Nephron progenitor cell (in vitro differentiated cells): ENCODE data around the gene SUMO2.
A peak's percentile ranks its signal among the peaks of the same experiment; 100 is the strongest.
"Not testable (repeated sequence)": the region's sequence is repeated elsewhere in the genome, so short reads cannot be mapped to it uniquely, and the experiment has no call there.

Source experiments
- DNase-seq: peaks from one replicate; pipeline ENCODE4 v3.0.0; 2021
- H3K27ac Mint-ChIP-seq: 2 replicates; pipeline ENCODE4 v1.8.0; 2021; ENCODE audit warnings: mild to moderate bottlenecking, moderate library complexity, mixed read lengths
- H3K27me3 Mint-ChIP-seq: 2 replicates; pipeline ENCODE4 v1.8.0; 2021; ENCODE audit warnings: mild to moderate bottlenecking, low read depth, mixed read lengths; ENCODE audit not compliant: poor library complexity
- H3K36me3 Mint-ChIP-seq: 2 replicates; pipeline ENCODE4 v1.8.0; 2021; ENCODE audit warnings: low read depth, mixed read lengths
- H3K4me1 Mint-ChIP-seq: 2 replicates; pipeline ENCODE4 v1.8.0; 2021; ENCODE audit warnings: mixed read lengths
- H3K4me3 Mint-ChIP-seq: 2 replicates; pipeline ENCODE4 v1.8.0; 2021; ENCODE audit warnings: mild to moderate bottlenecking, moderate library complexity, mixed read lengths
- H3K9me3 Mint-ChIP-seq: 2 replicates; pipeline ENCODE4 v1.8.0; 2021; ENCODE audit warnings: mild to moderate bottlenecking, moderate library complexity, mixed read lengths
- TF ChIP-seq, protein P1 (sequence below): fragments of 200-600 bp; sonication (generic); IDR thresholded peaks from 2 replicates; pipeline ENCODE4 v1.5.0; 2021; ENCODE audit warnings: antibody characterized with exemption

Gene SUMO2

DNA sequence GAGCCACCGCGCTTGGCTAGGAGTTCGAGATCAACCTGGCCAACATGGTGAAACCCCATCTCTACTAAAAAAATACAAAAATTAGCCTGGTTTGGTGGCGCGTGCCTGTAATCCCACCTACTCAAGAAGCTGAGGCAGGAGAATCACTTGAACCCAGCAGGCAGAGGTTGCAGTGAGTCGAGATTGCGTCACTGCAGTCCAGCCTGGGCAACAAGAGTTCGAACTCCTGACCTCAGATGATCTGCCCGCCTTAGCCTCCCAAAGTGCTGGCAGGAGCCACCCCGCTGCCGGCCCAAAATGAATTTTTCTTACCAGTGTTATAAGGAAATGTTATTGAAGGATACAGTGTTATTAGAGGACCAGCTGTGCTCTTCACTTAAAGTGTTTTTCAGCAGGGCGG is 25.0 kb upstream of the SUMO2 start:
- H3K4me3 Mint-ChIP-seq, result peak overlapping the region; percentile 58
- H3K4me1 Mint-ChIP-seq, result peaks cover 13% of the 10 kb centered on the region
- no peaks in the 10 kb centered on the region for H3K9me3 Mint-ChIP-seq
- H3K36me3 Mint-ChIP-seq, result peaks cover 32% of the 10 kb centered on the region
- no peaks in the 10 kb centered on the region for H3K27me3 Mint-ChIP-seq
- no peak overlapping the region for H3K27ac Mint-ChIP-seq
- TF ChIP-seq, protein P1, sequence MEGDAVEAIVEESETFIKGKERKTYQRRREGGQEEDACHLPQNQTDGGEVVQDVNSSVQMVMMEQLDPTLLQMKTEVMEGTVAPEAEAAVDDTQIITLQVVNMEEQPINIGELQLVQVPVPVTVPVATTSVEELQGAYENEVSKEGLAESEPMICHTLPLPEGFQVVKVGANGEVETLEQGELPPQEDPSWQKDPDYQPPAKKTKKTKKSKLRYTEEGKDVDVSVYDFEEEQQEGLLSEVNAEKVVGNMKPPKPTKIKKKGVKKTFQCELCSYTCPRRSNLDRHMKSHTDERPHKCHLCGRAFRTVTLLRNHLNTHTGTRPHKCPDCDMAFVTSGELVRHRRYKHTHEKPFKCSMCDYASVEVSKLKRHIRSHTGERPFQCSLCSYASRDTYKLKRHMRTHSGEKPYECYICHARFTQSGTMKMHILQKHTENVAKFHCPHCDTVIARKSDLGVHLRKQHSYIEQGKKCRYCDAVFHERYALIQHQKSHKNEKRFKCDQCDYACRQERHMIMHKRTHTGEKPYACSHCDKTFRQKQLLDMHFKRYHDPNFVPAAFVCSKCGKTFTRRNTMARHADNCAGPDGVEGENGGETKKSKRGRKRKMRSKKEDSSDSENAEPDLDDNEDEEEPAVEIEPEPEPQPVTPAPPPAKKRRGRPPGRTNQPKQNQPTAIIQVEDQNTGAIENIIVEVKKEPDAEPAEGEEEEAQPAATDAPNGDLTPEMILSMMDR, result no peak
- DNase-seq, result no peak

DNA sequence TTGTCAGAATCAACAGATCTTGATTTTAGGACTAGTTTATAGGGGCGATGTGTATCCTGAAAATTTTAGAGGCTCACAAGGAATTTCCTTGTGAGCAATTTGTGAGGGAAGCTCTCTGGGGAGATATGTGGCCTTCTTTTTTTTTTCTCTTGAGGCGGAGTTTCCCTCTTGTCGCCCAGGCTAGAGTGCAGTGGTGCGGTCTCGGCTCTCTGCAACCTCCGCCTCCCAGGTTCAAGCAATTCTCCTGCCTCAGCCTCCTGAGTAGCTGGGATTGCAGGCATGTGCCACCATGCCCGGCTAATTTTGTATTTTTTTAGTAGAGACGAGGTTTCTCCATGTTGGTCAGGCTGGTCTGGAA is 24.3 kb upstream of the SUMO2 start:
- Mint-ChIP-seq H3K4me1 (peaks cover 13% of the 10 kb centered on the region), H3K36me3 (peaks cover 28% of the 10 kb centered on the region), H3K4me3 (peak overlapping the region; percentile 98), H3K27ac (peak overlapping the region; percentile 100)
- H3K27me3 Mint-ChIP-seq, H3K9me3 Mint-ChIP-seq, DNase-seq: not testable (repeated sequence)

DNA sequence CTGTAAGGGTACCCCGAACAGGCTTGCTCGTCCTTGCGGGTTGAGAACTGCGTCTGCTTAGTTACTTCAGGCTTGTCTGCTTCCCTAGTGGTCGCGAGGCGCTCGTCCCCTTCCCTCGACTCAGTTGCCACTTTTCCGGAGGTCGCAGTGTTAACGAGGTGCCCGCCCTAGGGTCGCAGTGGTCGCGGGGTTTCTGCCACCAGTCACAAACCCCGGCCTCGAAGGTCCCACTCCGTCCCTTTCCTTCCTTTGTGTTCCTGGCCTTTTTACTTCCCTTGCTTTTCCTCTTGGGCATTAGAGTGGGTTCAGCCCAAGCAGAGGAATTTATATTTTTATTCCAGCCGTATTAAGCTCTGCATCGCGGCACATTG is 23.0 kb upstream of the SUMO2 start:
- Mint-ChIP-seq H3K27me3 (peaks cover 3% of the 10 kb centered on the region), H3K4me3 (peak overlapping the region; percentile 98), H3K27ac (peak overlapping the region; percentile 100), H3K4me1 (peaks cover 13% of the 10 kb centered on the region), H3K9me3 (no peaks in the 10 kb centered on the region), H3K36me3 (peaks cover 23% of the 10 kb centered on the region)
- TF ChIP-seq, protein P1, result no peak
- DNase-seq, result no peak

DNA sequence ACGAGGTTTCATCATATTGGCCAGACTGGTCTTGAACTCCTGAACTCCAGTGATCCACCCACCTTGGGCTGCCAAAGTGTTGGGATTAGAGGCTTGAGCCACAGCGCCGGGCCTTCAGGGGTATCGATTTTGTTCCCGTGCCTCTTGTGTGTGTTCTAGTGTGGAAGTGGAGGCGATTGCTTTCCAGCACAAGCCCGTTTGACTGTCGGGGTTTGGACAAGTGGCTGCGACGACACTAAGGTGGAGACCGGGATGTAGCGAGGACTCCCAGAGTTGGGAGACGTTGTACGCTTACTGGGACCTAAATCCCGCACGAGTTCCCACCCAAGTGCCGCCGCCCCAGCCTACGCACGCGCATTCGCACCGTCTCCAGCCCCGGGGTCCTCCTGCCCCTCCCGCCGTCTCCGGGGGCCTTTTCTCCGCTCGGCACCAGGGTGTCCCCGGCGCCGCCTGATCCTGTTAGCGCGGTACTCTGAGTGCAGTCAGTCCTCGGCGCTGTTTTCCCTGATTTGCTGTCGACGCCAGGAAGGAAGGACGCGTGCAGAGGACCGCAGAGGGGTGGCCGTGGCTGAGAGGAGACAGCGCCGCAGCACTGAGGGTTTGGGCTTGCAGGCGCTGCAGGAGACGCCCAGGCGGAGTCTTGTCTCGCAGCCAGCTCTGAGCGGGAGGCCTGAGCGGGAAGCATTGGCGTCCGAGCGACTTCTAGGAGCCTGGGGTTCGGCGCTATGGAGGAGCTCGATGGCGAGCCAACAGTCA is 22.5 kb upstream of the SUMO2 start, which contains the start of gene NUP85:
NUP85 (plus strand) TSS at position 643 of the 756 bp plus-strand sequence; CDS start at position 726, 83 bp downstream.
- peak within 1 kb of the TSS; percentile 98 for H3K4me3 Mint-ChIP-seq
- H3K27ac Mint-ChIP-seq, result peak within 1 kb of the TSS; percentile 100
- H3K36me3 Mint-ChIP-seq, result peaks cover 19% of the 10 kb centered on the region
- DNase-seq, result peak; percentile 95
- TF ChIP-seq, protein P1, result no peak
- peaks cover 3% of the 10 kb centered on the region for H3K27me3 Mint-ChIP-seq
- H3K9me3 Mint-ChIP-seq, result no peaks in the 10 kb centered on the region
- H3K4me1 Mint-ChIP-seq, result peaks cover 13% of the 10 kb centered on the region

DNA sequence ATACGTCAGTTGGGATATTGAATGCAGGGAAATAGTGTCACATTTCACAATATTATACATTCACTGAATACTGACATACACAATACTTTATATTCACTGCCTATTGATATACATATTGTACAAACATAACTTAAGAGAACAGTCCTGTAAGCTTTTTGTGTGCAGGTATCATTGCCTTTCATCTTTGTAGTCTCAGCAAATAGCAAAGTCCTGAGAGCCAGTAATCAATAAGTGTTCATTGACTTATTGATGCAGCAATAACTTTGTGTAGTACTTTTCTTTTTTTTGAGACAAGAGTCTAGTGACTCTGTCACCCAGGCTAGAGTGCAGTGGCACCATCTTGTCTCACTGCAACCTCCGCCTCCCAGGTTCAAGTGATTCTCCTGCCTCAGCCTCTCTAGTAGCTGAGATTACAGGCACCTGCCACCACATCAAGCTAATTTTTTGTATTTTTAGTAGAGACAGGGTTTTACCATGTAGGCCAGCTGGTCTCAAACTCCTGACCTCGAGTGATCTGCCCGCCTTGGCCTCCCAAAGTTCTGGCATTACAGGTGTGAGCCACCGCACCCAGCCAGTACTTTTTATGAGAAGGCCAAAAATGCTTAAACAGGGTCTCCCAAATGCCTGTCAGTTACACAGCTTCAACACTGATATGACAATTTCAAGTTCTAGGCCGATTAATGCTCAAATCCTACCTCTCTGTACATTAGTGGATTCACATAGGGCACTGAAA is 17.3 kb upstream of the SUMO2 start:
- H3K27ac Mint-ChIP-seq, result no peak overlapping the region
- peaks cover 16% of the 10 kb centered on the region for H3K27me3 Mint-ChIP-seq
- TF ChIP-seq, protein P1, result no peak
- H3K36me3 Mint-ChIP-seq, result no peaks in the 10 kb centered on the region
- H3K4me3 Mint-ChIP-seq, result no peak overlapping the region
- H3K4me1 Mint-ChIP-seq, result no peaks in the 10 kb centered on the region
- DNase-seq, result no peak
- no peaks in the 10 kb centered on the region for H3K9me3 Mint-ChIP-seq

DNA sequence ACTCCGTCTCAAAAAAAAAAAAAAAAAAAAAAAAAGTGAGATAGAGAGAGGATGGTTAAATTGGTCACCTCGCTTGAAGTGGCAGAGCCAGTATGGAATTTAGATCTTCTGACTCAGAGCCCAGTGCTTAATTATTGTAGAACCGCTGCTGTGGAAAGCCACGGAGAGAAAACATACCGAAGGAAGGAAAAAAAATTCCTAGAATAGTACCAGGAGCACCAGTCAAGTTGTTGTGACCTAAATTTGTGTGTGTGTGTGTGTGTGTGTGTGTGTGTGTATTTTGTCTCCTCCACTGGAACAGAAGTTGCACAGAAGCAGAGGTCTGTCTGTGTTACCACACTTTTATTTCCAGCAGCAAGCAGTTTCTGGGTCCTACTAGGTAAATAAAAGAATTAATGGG is 12.1 kb upstream of the SUMO2 start:
- DNase-seq, result no peak
- H3K4me1 Mint-ChIP-seq, result no peaks in the 10 kb centered on the region
- TF ChIP-seq, protein P1, result no peak
- no peak overlapping the region for H3K27ac Mint-ChIP-seq
- peaks cover 24% of the 10 kb centered on the region for H3K27me3 Mint-ChIP-seq
- no peaks in the 10 kb centered on the region for H3K36me3 Mint-ChIP-seq
- no peaks in the 10 kb centered on the region for H3K9me3 Mint-ChIP-seq
- no peak overlapping the region for H3K4me3 Mint-ChIP-seq
